WTC11 (cell line): ENCODE results near the gene TRPM2. TPM values are rescaled to one million over a fixed set of nuclear protein-coding genes. Genes with fewer than 3 reads are reported as not detected.

ENCODE experiments used
- ATAC-seq: fragments of 200-7000 bp; cut with Tn5 transposase; 2 replicates; pipeline ENCODE4 v1.10.0; 2021; ENCODE audit warnings: mild to moderate bottlenecking, moderate library complexity
- CTCF ChIA-PET: fragments of 300-600 bp; sonication (Branson Sonifier 250); formaldehyde crosslinking; loops from one replicate; lab custom pipeline; 2021; ENCODE audit warnings: antibody characterized with exemption; lab: Charles Lee
- POLR2A ChIA-PET: fragments of 350-600 bp; sonication (Branson Sonifier 250); formaldehyde crosslinking; loops from one replicate; lab custom pipeline; 2021; ENCODE audit warnings: antibody characterized with exemption; lab: Charles Lee
- DNase-seq: peaks from one replicate; pipeline ENCODE4 v3.0.0; 2021; ENCODE audit warnings: low spot score
- H3K27ac Mint-ChIP-seq: 2 replicates; pipeline ENCODE4 v1.8.0; 2021; ENCODE audit warnings: mixed read lengths
- H3K27me3 Mint-ChIP-seq: 2 replicates; pipeline ENCODE4 v1.8.0; 2021; ENCODE audit warnings: low read depth, mild to moderate bottlenecking, moderate library complexity, mixed read lengths
- H3K36me3 Mint-ChIP-seq: 2 replicates; pipeline ENCODE4 v1.8.0; 2021; ENCODE audit warnings: mixed read lengths
- H3K4me1 Mint-ChIP-seq: 2 replicates; pipeline ENCODE4 v1.8.0; 2022; ENCODE audit warnings: mixed read lengths
- H3K4me3 Mint-ChIP-seq: 2 replicates; pipeline ENCODE4 v1.8.0; 2021; ENCODE audit warnings: mild to moderate bottlenecking, moderate library complexity, mixed read lengths
- H3K9me3 Mint-ChIP-seq: 2 replicates; pipeline ENCODE4 v1.8.0; 2021; ENCODE audit warnings: mixed read lengths
- ATF3 ChIP-seq: sonication (generic); formaldehyde crosslinking; conservative IDR thresholded peaks from 2 replicates; pipeline ENCODE4 v1.8.1; 2022; ENCODE audit warnings: mild to moderate bottlenecking, missing genetic modification reagents
- ATF6 ChIP-seq: sonication (generic); formaldehyde crosslinking; IDR thresholded peaks from 2 replicates; pipeline ENCODE4 v1.8.1; 2023; ENCODE audit warnings: mild to moderate bottlenecking, missing genetic modification reagents
- CDX4 ChIP-seq: fragments of 250-450 bp; sonication (Bioruptor Pico); IDR thresholded peaks from 2 replicates; pipeline ENCODE4 v1.9.0; 2021; ENCODE audit warnings: moderate library complexity, mild to moderate bottlenecking, inconsistent platforms, borderline replicate concordance
- CREM ChIP-seq: sonication (generic); formaldehyde crosslinking; IDR thresholded peaks from 2 replicates; pipeline ENCODE4 v1.8.1; 2022; ENCODE audit warnings: mild to moderate bottlenecking, missing genetic modification reagents, moderate library complexity
- E2F5 ChIP-seq: sonication (generic); formaldehyde crosslinking; IDR thresholded peaks from 2 replicates; pipeline ENCODE4 v1.8.1; 2022; ENCODE audit warnings: mild to moderate bottlenecking, moderate library complexity, missing genetic modification reagents
- ELF4 ChIP-seq: sonication (generic); formaldehyde crosslinking; IDR thresholded peaks from 2 replicates; pipeline ENCODE4 v1.8.1; 2022; ENCODE audit warnings: low read depth, mild to moderate bottlenecking, moderate library complexity, missing genetic modification reagents
- ETV6 ChIP-seq: sonication (generic); formaldehyde crosslinking; IDR thresholded peaks from 2 replicates; pipeline ENCODE4 v1.8.1; 2022; ENCODE audit warnings: mild to moderate bottlenecking, missing genetic modification reagents
- FOXP1 ChIP-seq: sonication (generic); formaldehyde crosslinking; IDR thresholded peaks from 2 replicates; pipeline ENCODE4 v1.8.0; 2022; ENCODE audit warnings: missing genetic modification reagents, mild to moderate bottlenecking, moderate library complexity, borderline replicate concordance
- FOXP4 ChIP-seq: sonication (generic); formaldehyde crosslinking; IDR thresholded peaks from 2 replicates; pipeline ENCODE4 v1.8.0; 2022; ENCODE audit warnings: mild to moderate bottlenecking, missing genetic modification reagents
- GABPB1 ChIP-seq: sonication (generic); formaldehyde crosslinking; IDR thresholded peaks from 2 replicates; pipeline ENCODE4 v1.8.1; 2023; ENCODE audit warnings: mild to moderate bottlenecking, missing genetic modification reagents
- JAZF1 ChIP-seq: fragments of 250-450 bp; sonication (Bioruptor Pico); IDR thresholded peaks from 2 replicates; pipeline ENCODE4 v1.9.0; 2021; ENCODE audit warnings: moderate library complexity, mild to moderate bottlenecking, inconsistent platforms
- MYBL2 ChIP-seq: sonication (generic); formaldehyde crosslinking; IDR thresholded peaks from 2 replicates; pipeline ENCODE4 v1.8.1; 2023; ENCODE audit warnings: mild to moderate bottlenecking, moderate library complexity, missing genetic modification reagents
- NR2C2 ChIP-seq: sonication (generic); formaldehyde crosslinking; IDR thresholded peaks from 2 replicates; pipeline ENCODE4 v1.8.0; 2022; ENCODE audit warnings: mild to moderate bottlenecking, missing genetic modification reagents
- PREB ChIP-seq: sonication (generic); formaldehyde crosslinking; IDR thresholded peaks from 2 replicates; pipeline ENCODE4 v1.8.1; 2022; ENCODE audit warnings: mild to moderate bottlenecking, missing genetic modification reagents, moderate library complexity, borderline replicate concordance
- STAT6 ChIP-seq: sonication (generic); formaldehyde crosslinking; conservative IDR thresholded peaks from 2 replicates; pipeline ENCODE4 v1.8.1; 2023; ENCODE audit warnings: mild to moderate bottlenecking, low read depth, missing genetic modification reagents, moderate library complexity
- TEAD4 ChIP-seq: sonication (generic); formaldehyde crosslinking; IDR thresholded peaks from 2 replicates; pipeline ENCODE4 v1.8.0; 2022; ENCODE audit warnings: mild to moderate bottlenecking, missing genetic modification reagents
- TP53 ChIP-seq: sonication (generic); formaldehyde crosslinking; IDR thresholded peaks from 2 replicates; pipeline ENCODE4 v1.8.1; 2023; ENCODE audit warnings: mild to moderate bottlenecking, missing genetic modification reagents
- ZBTB21 ChIP-seq: sonication (generic); formaldehyde crosslinking; IDR thresholded peaks from 2 replicates; pipeline ENCODE4 v1.8.1; 2023; ENCODE audit warnings: mild to moderate bottlenecking, missing genetic modification reagents, borderline replicate concordance
- ZBTB43 ChIP-seq: sonication (generic); formaldehyde crosslinking; IDR thresholded peaks from 2 replicates; pipeline ENCODE4 v1.8.1; 2023; ENCODE audit warnings: mild to moderate bottlenecking, missing genetic modification reagents
- total RNA-seq: library from RNA; stranded (reverse); gene quantifications from 3 replicates; pipeline ENCODE4 v1.2.3, GENCODE V29; 2021

The TRPM2 gene
- total RNA-seq, 1 experiment from 2014 or later, result 0.92 TPM

GRCh38 chr21:44331209-44331608, 22.2 kb upstream of the TRPM2 start:
- ChIA-PET POLR2A (no interaction called here), CTCF (interaction anchor here (0.5 to 1.9 kb wide), 4 partner anchors 34 to 159 kb away, joined by 3 to 6 read pairs (median 4); no protein-coding TSS in a partner anchor)
- H3K9me3 Mint-ChIP-seq, result no peaks in the 10 kb centered on the region
- no peaks in the 10 kb centered on the region for H3K27me3 Mint-ChIP-seq
- H3K36me3 Mint-ChIP-seq, result no peaks in the 10 kb centered on the region
- no peaks in the 10 kb centered on the region for H3K4me1 Mint-ChIP-seq
- DNase-seq (no peak), ATAC-seq (no peak)
- no peak overlapping the region for H3K27ac Mint-ChIP-seq
- TF ChIP-seq ETV6 (CRISPR knock-in tag) (no peak), TP53 (no peak), CREM (no peak), JAZF1 (CRISPR knock-in tag) (no peak), FOXP1 (CRISPR knock-in tag) (no peak), CDX4 (CRISPR knock-in tag) (no peak), FOXP4 (CRISPR knock-in tag) (no peak), NR2C2 (CRISPR knock-in tag) (no peak), PREB (no peak), E2F5 (no peak), ZBTB21 (CRISPR knock-in tag) (no peak), MYBL2 (no peak), STAT6 (no peak), ATF3 (CRISPR knock-in tag) (no peak), ZBTB43 (no peak), ATF6 (CRISPR knock-in tag) (no peak), TEAD4 (CRISPR knock-in tag) (no peak), GABPB1 (no peak), ELF4 (CRISPR knock-in tag) (no peak)
- no peak overlapping the region for H3K4me3 Mint-ChIP-seq
